GM13977 (cell line): ENCODE data around the gene LMCD1.

Experiments
- DNase-seq: peaks from one replicate; pipeline ENCODE4 v3.0.0; 2012; ENCODE audit warnings: low spot score
- in situ Hi-C: fragments of 300-500 bp; cut with MboI; formaldehyde crosslinking; loops from one replicate; pipeline ENCODE4 v1.12.0; 2022; ENCODE audit warnings: low sequenced_read_pairs, low pct_unique_long_range_greater_than_20kb, mixed read lengths, inconsistent platforms; ENCODE audit not compliant: unreplicated experiment
- TF ChIP-seq, protein P1 (sequence below): IDR thresholded peaks from 2 replicates; pipeline ENCODE4 v1.5.1; 2012; ENCODE audit warnings: mild to moderate bottlenecking, control low read depth; ENCODE audit not compliant: insufficient read depth; ENCODE audit errors: extremely low read depth, missing control alignments

Gene LMCD1, protein sequence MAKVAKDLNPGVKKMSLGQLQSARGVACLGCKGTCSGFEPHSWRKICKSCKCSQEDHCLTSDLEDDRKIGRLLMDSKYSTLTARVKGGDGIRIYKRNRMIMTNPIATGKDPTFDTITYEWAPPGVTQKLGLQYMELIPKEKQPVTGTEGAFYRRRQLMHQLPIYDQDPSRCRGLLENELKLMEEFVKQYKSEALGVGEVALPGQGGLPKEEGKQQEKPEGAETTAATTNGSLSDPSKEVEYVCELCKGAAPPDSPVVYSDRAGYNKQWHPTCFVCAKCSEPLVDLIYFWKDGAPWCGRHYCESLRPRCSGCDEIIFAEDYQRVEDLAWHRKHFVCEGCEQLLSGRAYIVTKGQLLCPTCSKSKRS

DNA sequence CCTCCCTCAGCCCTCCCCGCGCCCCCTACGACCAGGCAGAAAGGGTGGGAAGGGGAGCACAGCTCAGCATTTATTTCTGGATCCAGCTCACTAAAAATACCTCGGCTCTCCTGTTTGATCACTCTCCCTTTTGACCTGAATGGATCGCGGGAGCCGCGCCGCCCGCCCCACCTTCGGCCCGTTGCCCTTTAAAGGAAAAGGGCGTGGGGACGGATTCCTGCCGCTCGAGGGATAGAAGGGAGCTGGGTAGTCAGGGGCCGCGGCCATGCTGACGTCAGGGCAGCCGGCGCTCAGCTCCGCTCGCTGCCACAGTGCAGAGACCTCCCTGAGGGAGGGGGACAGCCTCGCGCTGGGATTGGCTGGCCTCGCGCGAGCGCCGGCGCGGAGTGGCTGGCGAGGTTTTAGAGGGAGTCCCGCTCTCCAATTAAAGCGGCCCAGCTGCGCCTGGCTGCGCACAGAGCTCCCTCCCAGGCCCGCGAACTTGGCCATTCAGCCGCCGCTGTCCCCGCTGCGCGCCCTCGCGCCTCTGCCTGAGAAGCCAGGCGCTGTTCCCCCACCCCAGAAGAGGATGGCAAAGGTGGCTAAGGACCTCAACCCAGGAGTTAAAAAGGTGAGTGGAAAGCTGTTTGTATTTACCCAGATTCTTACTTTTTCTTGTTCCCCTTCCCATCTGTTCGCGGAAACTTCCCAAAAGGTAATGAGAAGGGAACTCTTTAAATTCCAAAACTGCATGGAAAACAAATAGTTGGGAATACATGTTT is at the start of gene LMCD1:
Gene LMCD1, plus strand, starts transcription at position 453 of the 761 bp plus-strand sequence. Its CDS starts 116 bp downstream, at position 569.
- in situ Hi-C loops = no loop called here
- peak; percentile 61 for DNase-seq
- TF ChIP-seq, protein P1, sequence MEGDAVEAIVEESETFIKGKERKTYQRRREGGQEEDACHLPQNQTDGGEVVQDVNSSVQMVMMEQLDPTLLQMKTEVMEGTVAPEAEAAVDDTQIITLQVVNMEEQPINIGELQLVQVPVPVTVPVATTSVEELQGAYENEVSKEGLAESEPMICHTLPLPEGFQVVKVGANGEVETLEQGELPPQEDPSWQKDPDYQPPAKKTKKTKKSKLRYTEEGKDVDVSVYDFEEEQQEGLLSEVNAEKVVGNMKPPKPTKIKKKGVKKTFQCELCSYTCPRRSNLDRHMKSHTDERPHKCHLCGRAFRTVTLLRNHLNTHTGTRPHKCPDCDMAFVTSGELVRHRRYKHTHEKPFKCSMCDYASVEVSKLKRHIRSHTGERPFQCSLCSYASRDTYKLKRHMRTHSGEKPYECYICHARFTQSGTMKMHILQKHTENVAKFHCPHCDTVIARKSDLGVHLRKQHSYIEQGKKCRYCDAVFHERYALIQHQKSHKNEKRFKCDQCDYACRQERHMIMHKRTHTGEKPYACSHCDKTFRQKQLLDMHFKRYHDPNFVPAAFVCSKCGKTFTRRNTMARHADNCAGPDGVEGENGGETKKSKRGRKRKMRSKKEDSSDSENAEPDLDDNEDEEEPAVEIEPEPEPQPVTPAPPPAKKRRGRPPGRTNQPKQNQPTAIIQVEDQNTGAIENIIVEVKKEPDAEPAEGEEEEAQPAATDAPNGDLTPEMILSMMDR = no peak

DNA sequence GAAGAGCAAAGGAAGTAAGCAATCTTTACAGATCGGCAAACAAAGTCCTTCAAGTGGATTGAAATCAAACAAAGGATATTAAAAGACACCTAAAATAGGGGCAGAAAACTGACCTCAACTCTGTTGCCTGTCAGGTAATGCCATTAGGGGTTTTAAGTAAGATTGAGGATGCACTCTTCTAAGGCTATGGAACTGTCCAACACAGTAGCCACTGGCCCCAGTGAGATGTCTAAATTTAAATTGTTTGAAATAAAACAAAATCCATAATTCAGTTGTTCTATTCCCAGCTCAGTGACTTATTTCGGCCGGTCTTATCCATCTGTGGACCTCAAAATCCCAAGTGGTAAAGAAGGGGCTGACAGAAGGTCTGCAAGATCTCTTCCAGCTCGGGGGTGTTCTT is 49.5 kb upstream of the LMCD1 start:
- DNase-seq = no peak
- TF ChIP-seq, protein P1 = no peak
- in situ Hi-C loops = no loop called here

DNA sequence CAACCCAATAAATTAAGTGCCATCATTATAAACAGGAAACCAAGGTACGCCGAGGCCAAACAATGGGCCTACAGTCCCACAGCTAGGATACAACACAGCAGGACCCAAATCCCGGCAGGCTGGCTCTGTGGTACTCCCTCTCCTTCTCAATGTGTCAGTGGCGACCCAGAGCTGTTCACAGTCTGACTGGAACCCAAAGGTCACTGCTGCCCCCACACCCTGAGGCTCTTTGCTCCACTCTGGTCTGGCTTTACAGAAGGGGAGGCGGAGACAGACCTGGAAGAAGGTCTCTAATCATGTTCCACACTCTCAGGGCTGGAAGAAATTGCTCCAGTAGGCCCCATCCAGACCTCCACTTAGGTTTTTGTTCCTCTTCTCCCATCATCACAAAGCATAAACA is 48.5 kb upstream of the LMCD1 start:
- in situ Hi-C loops = no loop called here
- TF ChIP-seq, protein P1 = no peak
- DNase-seq = no peak

- TF ChIP-seq, protein P1 = no peak
- no peak for DNase-seq
- in situ Hi-C loops = no loop called here
Measured at GRCh38 chr3:8455526-8456411, 45.9 kb upstream of the LMCD1 start.

DNA sequence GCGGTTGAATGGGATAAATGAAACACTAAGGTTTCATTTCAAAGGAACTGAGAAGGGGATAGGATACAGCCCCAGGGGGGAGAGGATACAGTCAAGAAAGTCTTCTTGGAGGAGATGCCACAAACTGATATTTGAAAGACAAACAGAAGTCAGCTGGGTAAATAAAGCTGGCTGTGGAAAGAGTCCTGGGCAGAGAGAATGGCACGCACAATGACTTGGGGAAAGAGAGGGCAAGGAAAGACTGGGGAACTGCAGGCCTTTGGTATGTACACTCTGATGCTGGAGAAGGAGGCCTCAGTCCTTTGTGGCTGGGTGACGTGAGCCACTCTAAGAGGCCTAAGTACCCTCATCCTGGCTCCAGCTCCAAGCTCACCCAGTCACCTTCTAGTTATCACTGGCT is 45.2 kb upstream of the LMCD1 start:
- TF ChIP-seq, protein P1 = no peak
- in situ Hi-C loops = no loop called here
- no peak for DNase-seq

DNA sequence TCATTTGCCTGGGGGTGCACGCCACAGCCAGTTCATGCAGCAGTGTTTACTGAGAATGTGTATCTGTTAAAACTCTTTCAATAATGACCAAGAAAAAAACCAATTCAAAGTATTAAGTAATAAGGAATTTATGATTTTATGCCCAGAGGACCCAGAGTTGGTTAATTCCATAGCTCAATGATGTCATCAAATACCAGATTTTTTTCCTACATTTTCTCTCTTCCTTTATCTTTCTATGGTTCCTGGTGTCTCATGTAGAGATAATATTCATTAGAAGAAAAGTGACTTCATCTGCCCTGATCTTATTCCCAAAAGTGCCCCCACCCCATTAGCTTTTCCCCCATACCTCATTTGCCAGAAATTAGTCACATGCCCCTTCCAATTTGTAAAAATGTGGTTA is 44.6 kb upstream of the LMCD1 start:
- TF ChIP-seq, protein P1 = no peak
- no peak for DNase-seq
- in situ Hi-C loops = no loop called here
